ENCODE measurements around the gene TENT4B.

TENT4B gene

GRCh38 chr16:50261707-50262235, 108.7 kb downstream of the TENT4B start:
- no peak for TF ChIP-seq CTCF (IDR thresholded peaks at IDR 0.05; ENCODE audit: low read depth, low read length)
- no peak overlapping the region for H3K4me3 ChIP-seq (ENCODE audit: low read depth, low read length)
- in situ Hi-C loops (cut with HindIII; ENCODE audit: low sequenced_read_pairs) = no loop called here
- DNase-seq (ENCODE audit: low read depth, low spot score) = no peak

- in situ Hi-C loops (cut with HindIII; ENCODE audit: low sequenced_read_pairs) = no loop called here
- DNase-seq (ENCODE audit: low read depth, low spot score) = no peak
- no peak overlapping the region for H3K4me3 ChIP-seq (ENCODE audit: low read depth, low read length)
- no peak for TF ChIP-seq CTCF (IDR thresholded peaks at IDR 0.05; ENCODE audit: low read depth, low read length)
These were observed 110.2 kb downstream of the TENT4B start for GRCh38 chr16:50263060-50263909.

- peak; percentile 33 for DNase-seq (ENCODE audit: low read depth, low spot score)
- in situ Hi-C loops (cut with HindIII; ENCODE audit: low sequenced_read_pairs) = no loop called here
- TF ChIP-seq CTCF (IDR thresholded peaks at IDR 0.05; ENCODE audit: low read depth, low read length) = no peak
- H3K4me3 ChIP-seq (ENCODE audit: low read depth, low read length) = no peak overlapping the region
These were observed 111.1 kb downstream of the TENT4B start for GRCh38 chr16:50263940-50264929.

GRCh38 chr16:50265260-50265659, 112.2 kb downstream of the TENT4B start:
- H3K4me3 ChIP-seq (ENCODE audit: low read depth, low read length) = no peak overlapping the region
- in situ Hi-C loops (cut with HindIII; ENCODE audit: low sequenced_read_pairs) = no loop called here
- DNase-seq (ENCODE audit: low read depth, low spot score) = peak; percentile 13
- peak; percentile 38 for TF ChIP-seq CTCF (IDR thresholded peaks at IDR 0.05; ENCODE audit: low read depth, low read length)

GRCh38 chr16:50265716-50266336, 112.7 kb downstream of the TENT4B start:
- in situ Hi-C loops (cut with HindIII; ENCODE audit: low sequenced_read_pairs) = no loop called here
- DNase-seq (ENCODE audit: low read depth, low spot score) = no peak
- no peak for TF ChIP-seq CTCF (IDR thresholded peaks at IDR 0.05; ENCODE audit: low read depth, low read length)
- H3K4me3 ChIP-seq (ENCODE audit: low read depth, low read length) = no peak overlapping the region
